ENCODE data around the gene RSPH3.
"Not testable (repeated sequence)": the region's sequence is repeated elsewhere in the genome, so short reads cannot be mapped to it uniquely, and the experiment has no call there.

GRCh38 chr6:158989711-158990110 lies 10.3 kb downstream of the RSPH3 start:
- TF ChIP-seq CTCF (IDR thresholded peaks at IDR 0.05; ENCODE audit: low read depth, low read length, missing input control); TAF1 (conservative IDR thresholded peaks at IDR 0.05); FOXA1 (IDR thresholded peaks at IDR 0.05); ATF3 (IDR thresholded peaks at IDR 0.05); SP1 (IDR thresholded peaks at IDR 0.05); RAD21 (IDR thresholded peaks at IDR 0.05); EGR1 (IDR thresholded peaks at IDR 0.05; ENCODE audit: low read depth in 2 of 2); MAX (IDR thresholded peaks at IDR 0.05); GABPA (IDR thresholded peaks at IDR 0.05 in 1 of 2, conservative IDR thresholded peaks at IDR 0.05 in 1 of 2): not testable (repeated sequence)

Data from liver (tissue), 3 donors.